Measurements from ENCODE around the gene ARPC2.

ARPC2 gene

GRCh38 chr2:218289639-218290315 lies 72.8 kb downstream of the ARPC2 start:
- no peak for DNase-seq (ENCODE audit: low read depth in 2 of 2)

GRCh38 chr2:218290316-218291261 lies 73.6 kb downstream of the ARPC2 start:
- DNase-seq (ENCODE audit: low read depth in 2 of 2) = no peak

GRCh38 chr2:218291318-218292047 lies 74.5 kb downstream of the ARPC2 start:
- DNase-seq (ENCODE audit: low read depth in 2 of 2) = no peak

- DNase-seq (ENCODE audit: low read depth in 2 of 2) = peak; percentile 60 to 61
Measured at GRCh38 chr2:218292048-218293014, 75.3 kb downstream of the ARPC2 start, which contains the start of gene TMBIM1. TMBIM1 (minus strand) TSS chr2:218292503; CDS start chr2:218282141, 10,362 bp downstream.

- no peak for DNase-seq (ENCODE audit: low read depth in 2 of 2)
Measured at GRCh38 chr2:218293715-218294429, 76.9 kb downstream of the ARPC2 start.

GRCh38 chr2:218294430-218295022 lies 77.5 kb downstream of the ARPC2 start:
- no peak for DNase-seq (ENCODE audit: low read depth in 2 of 2)

GRCh38 chr2:218295029-218295428 lies 78.0 kb downstream of the ARPC2 start:
- DNase-seq (ENCODE audit: low read depth in 2 of 2) = no peak

GRCh38 chr2:218296200-218296599 lies 79.2 kb downstream of the ARPC2 start:
- DNase-seq (ENCODE audit: low read depth in 2 of 2) = no peak

GRCh38 chr2:218296847-218297246 lies 79.9 kb downstream of the ARPC2 start:
- DNase-seq (ENCODE audit: low read depth in 2 of 2) = no peak

GRCh38 chr2:218298314-218298875 lies 81.4 kb downstream of the ARPC2 start:
- no peak for DNase-seq (ENCODE audit: low read depth in 2 of 2)

- DNase-seq (ENCODE audit: low read depth in 2 of 2) = no peak
Measured at GRCh38 chr2:218300141-218300540, 83.2 kb downstream of the ARPC2 start.

- peak; percentile 72 to 85 for DNase-seq (ENCODE audit: low read depth in 2 of 2)
Measured at GRCh38 chr2:218301176-218301819, 84.3 kb downstream of the ARPC2 start.
